ENCODE measurements around the gene C1QL3. TPM values are rescaled to one million over a fixed set of nuclear protein-coding genes. Genes with fewer than 3 reads are reported as not detected.

The C1QL3 gene
- total and polyA plus RNA-seq, 2 experiments from 2014 or later: 0.34 to 2.3 TPM

- H3K9me2 ChIP-seq (ENCODE audit: insufficient read depth): no peaks in the 10 kb centered on the region
- no peak overlapping the region for H2AFZ ChIP-seq
- H3K36me3 Mint-ChIP-seq (ENCODE audit: low read depth): no peaks in the 10 kb centered on the region
- H3K79me2 ChIP-seq (replicated peaks; ENCODE audit: insufficient read depth): no peaks in the 10 kb centered on the region
- no peaks in the 10 kb centered on the region for H3K9me3 Mint-ChIP-seq
- no peaks in the 10 kb centered on the region for H3K4me1 Mint-ChIP-seq
- no peak for ATAC-seq
- no peak overlapping the region for H3K27ac Mint-ChIP-seq
- H3K36me3 ChIP-seq (ENCODE audit: insufficient read depth): no peaks in the 10 kb centered on the region
- H3K4me2 ChIP-seq: no peak overlapping the region
- TF ChIP-seq EZH2 (IDR thresholded peaks at IDR 0.05; ENCODE audit: low read depth, unreplicated experiment) (no peak), ETS1 (IDR thresholded peaks at IDR 0.05) (no peak), ZNF114 (CRISPR knock-in tag; IDR thresholded peaks at IDR 0.05) (no peak), CREB1 (CRISPR knock-in tag; IDR thresholded peaks at IDR 0.05; ENCODE audit: low read depth) (no peak), ZNF331 (CRISPR knock-in tag; IDR thresholded peaks at IDR 0.05; ENCODE audit: low read depth) (no peak), EZH2phosphoT487 (IDR thresholded peaks at IDR 0.05; ENCODE audit: unreplicated experiment) (no peak), ZNF462 (CRISPR knock-in tag; IDR thresholded peaks at IDR 0.05) (no peak), JUNB (IDR thresholded peaks at IDR 0.05; ENCODE audit: unreplicated experiment) (no peak), NANOG (IDR thresholded peaks at IDR 0.05; ENCODE audit: borderline replicate concordance) (no peak), POLR2AphosphoS5 (IDR thresholded peaks at IDR 0.05; ENCODE audit: low read depth) (no peak), STAT1 (IDR thresholded peaks at IDR 0.05; ENCODE audit: unreplicated experiment) (no peak), REST (IDR thresholded peaks at IDR 0.05; ENCODE audit: unreplicated experiment) (no peak), CTCF (conservative IDR thresholded peaks at IDR 0.05; ENCODE audit: low read depth in 2 of 2) (no peak)
- H3K27me3 Mint-ChIP-seq (ENCODE audit: insufficient read depth, low read depth, poor library complexity): peaks cover 8% of the 10 kb centered on the region
- H3K4me3 ChIP-seq: no peak overlapping the region
- no peaks in the 10 kb centered on the region for H3F3A ChIP-seq (replicated peaks; ENCODE audit: low read depth)
- no peaks in the 10 kb centered on the region for H4K20me1 ChIP-seq (replicated peaks; ENCODE audit: insufficient read depth)
- H3K4me3 Mint-ChIP-seq: no peak overlapping the region
- no peaks in the 10 kb centered on the region for H3K4me1 ChIP-seq (ENCODE audit: insufficient read depth)
- DNase-seq (ENCODE audit: low spot score): no peak
- no peak overlapping the region for H3K27ac ChIP-seq (ENCODE audit: low read depth)
- H3K27me3 ChIP-seq (ENCODE audit: insufficient read depth): no peaks in the 10 kb centered on the region
Observed at GRCh38 chr10:16497911-16498310, 23.8 kb downstream of the C1QL3 start.
